Measurements from ENCODE around the gene PKHD1.
"Not testable (repeated sequence)": the region's sequence is repeated elsewhere in the genome, so short reads cannot be mapped to it uniquely, and the experiment has no call there.

Gene PKHD1

GRCh38 chr6:51989789-51990188, 97.6 kb downstream of the PKHD1 start:
- no peaks in the 10 kb centered on the region for H3K9me3 ChIP-seq (ENCODE audit: low read length)
- H3K4me3 ChIP-seq (ENCODE audit: low read length): no peak overlapping the region
- H2AFZ ChIP-seq (ENCODE audit: low read depth, low read length): no peak overlapping the region
- H3K36me3 ChIP-seq (ENCODE audit: insufficient read depth, low read length): no peaks in the 10 kb centered on the region
- H3K27me3 ChIP-seq (ENCODE audit: insufficient read depth, low read length): no peaks in the 10 kb centered on the region
- H3K4me1 ChIP-seq (ENCODE audit: insufficient read depth, low read length): no peaks in the 10 kb centered on the region

GRCh38 chr6:51986864-51987263, 100.5 kb downstream of the PKHD1 start:
- Histone ChIP-seq H3K4me1 (ENCODE audit: insufficient read depth, low read length) (no peaks in the 10 kb centered on the region), H3K36me3 (ENCODE audit: insufficient read depth, low read length) (no peaks in the 10 kb centered on the region), H3K27me3 (ENCODE audit: insufficient read depth, low read length) (no peaks in the 10 kb centered on the region), H3K9me3 (ENCODE audit: low read length) (no peaks in the 10 kb centered on the region), H3K4me3 (ENCODE audit: low read length) (no peak overlapping the region), H2AFZ (ENCODE audit: low read depth, low read length) (no peak overlapping the region)

- no peaks in the 10 kb centered on the region for H3K36me3 ChIP-seq (ENCODE audit: insufficient read depth, low read length)
- no peaks in the 10 kb centered on the region for H3K9me3 ChIP-seq (ENCODE audit: low read length)
- H3K4me1 ChIP-seq (ENCODE audit: insufficient read depth, low read length): no peaks in the 10 kb centered on the region
- no peak overlapping the region for H2AFZ ChIP-seq (ENCODE audit: low read depth, low read length)
- no peak overlapping the region for H3K4me3 ChIP-seq (ENCODE audit: low read length)
- H3K27me3 ChIP-seq (ENCODE audit: insufficient read depth, low read length): no peaks in the 10 kb centered on the region
Observed at GRCh38 chr6:51983564-51983963, 103.8 kb downstream of the PKHD1 start.

GRCh38 chr6:51982695-51983094, 104.7 kb downstream of the PKHD1 start:
- not testable (repeated sequence) for H3K4me3 ChIP-seq (ENCODE audit: low read length); H3K9me3 ChIP-seq (ENCODE audit: low read length); H2AFZ ChIP-seq (ENCODE audit: low read depth, low read length); H3K36me3 ChIP-seq (ENCODE audit: insufficient read depth, low read length); H3K27me3 ChIP-seq (ENCODE audit: insufficient read depth, low read length); H3K4me1 ChIP-seq (ENCODE audit: insufficient read depth, low read length)

GRCh38 chr6:51976374-51976773, 111.0 kb downstream of the PKHD1 start:
- H3K27me3 ChIP-seq (ENCODE audit: insufficient read depth, low read length): no peaks in the 10 kb centered on the region
- H3K4me3 ChIP-seq (ENCODE audit: low read length): no peak overlapping the region
- no peak overlapping the region for H2AFZ ChIP-seq (ENCODE audit: low read depth, low read length)

GRCh38 chr6:51972659-51973058, 114.8 kb downstream of the PKHD1 start:
- Histone ChIP-seq H3K27me3 (ENCODE audit: insufficient read depth, low read length) (no peaks in the 10 kb centered on the region), H3K4me3 (ENCODE audit: low read length) (no peak overlapping the region), H2AFZ (ENCODE audit: low read depth, low read length) (no peak overlapping the region), H3K36me3 (ENCODE audit: insufficient read depth, low read length) (no peaks in the 10 kb centered on the region), H3K4me1 (ENCODE audit: insufficient read depth, low read length) (no peaks in the 10 kb centered on the region), H3K9me3 (ENCODE audit: low read length) (no peaks in the 10 kb centered on the region)

More at GRCh38 chr6:51976374-51976773, 111.0 kb downstream of the PKHD1 start:
- H3K4me1 ChIP-seq (ENCODE audit: insufficient read depth, low read length): no peaks in the 10 kb centered on the region
- H3K9me3 ChIP-seq (ENCODE audit: low read length): no peaks in the 10 kb centered on the region
- no peaks in the 10 kb centered on the region for H3K36me3 ChIP-seq (ENCODE audit: insufficient read depth, low read length)

- H2AFZ ChIP-seq (ENCODE audit: low read depth, low read length): no peak overlapping the region
- H3K36me3 ChIP-seq (ENCODE audit: insufficient read depth, low read length): no peaks in the 10 kb centered on the region
- H3K27me3 ChIP-seq (ENCODE audit: insufficient read depth, low read length): no peaks in the 10 kb centered on the region
- no peaks in the 10 kb centered on the region for H3K4me1 ChIP-seq (ENCODE audit: insufficient read depth, low read length)
- no peaks in the 10 kb centered on the region for H3K9me3 ChIP-seq (ENCODE audit: low read length)
- no peak overlapping the region for H3K4me3 ChIP-seq (ENCODE audit: low read length)
Observed at GRCh38 chr6:51968265-51968664, 119.1 kb downstream of the PKHD1 start.

- Histone ChIP-seq H3K4me1 (ENCODE audit: insufficient read depth, low read length) (no peaks in the 10 kb centered on the region), H3K27me3 (ENCODE audit: insufficient read depth, low read length) (no peaks in the 10 kb centered on the region), H3K4me3 (ENCODE audit: low read length) (no peak overlapping the region), H2AFZ (ENCODE audit: low read depth, low read length) (no peak overlapping the region), H3K36me3 (ENCODE audit: insufficient read depth, low read length) (no peaks in the 10 kb centered on the region), H3K9me3 (ENCODE audit: low read length) (no peaks in the 10 kb centered on the region)
Observed at GRCh38 chr6:51965222-51965801, 122.1 kb downstream of the PKHD1 start.

- Histone ChIP-seq H3K4me1 (ENCODE audit: insufficient read depth, low read length) (no peaks in the 10 kb centered on the region), H3K36me3 (ENCODE audit: insufficient read depth, low read length) (no peaks in the 10 kb centered on the region), H3K4me3 (ENCODE audit: low read length) (no peak overlapping the region), H3K27me3 (ENCODE audit: insufficient read depth, low read length) (no peaks in the 10 kb centered on the region), H3K9me3 (ENCODE audit: low read length) (no peaks in the 10 kb centered on the region), H2AFZ (ENCODE audit: low read depth, low read length) (no peak overlapping the region)
Observed at GRCh38 chr6:51963980-51964379, 123.4 kb downstream of the PKHD1 start.

GRCh38 chr6:51962354-51962753, 125.1 kb downstream of the PKHD1 start:
- H3K4me1 ChIP-seq (ENCODE audit: insufficient read depth, low read length): no peaks in the 10 kb centered on the region
- no peak overlapping the region for H3K4me3 ChIP-seq (ENCODE audit: low read length)
- H3K27me3 ChIP-seq (ENCODE audit: insufficient read depth, low read length): no peaks in the 10 kb centered on the region
- H3K9me3 ChIP-seq (ENCODE audit: low read length): no peaks in the 10 kb centered on the region
- H3K36me3 ChIP-seq (ENCODE audit: insufficient read depth, low read length): no peaks in the 10 kb centered on the region
- no peak overlapping the region for H2AFZ ChIP-seq (ENCODE audit: low read depth, low read length)

GRCh38 chr6:51960419-51960818, 127.0 kb downstream of the PKHD1 start:
- no peaks in the 10 kb centered on the region for H3K36me3 ChIP-seq (ENCODE audit: insufficient read depth, low read length)
- H2AFZ ChIP-seq (ENCODE audit: low read depth, low read length): no peak overlapping the region
- no peak overlapping the region for H3K4me3 ChIP-seq (ENCODE audit: low read length)
- H3K27me3 ChIP-seq (ENCODE audit: insufficient read depth, low read length): no peaks in the 10 kb centered on the region
- no peaks in the 10 kb centered on the region for H3K4me1 ChIP-seq (ENCODE audit: insufficient read depth, low read length)
- no peaks in the 10 kb centered on the region for H3K9me3 ChIP-seq (ENCODE audit: low read length)

- no peaks in the 10 kb centered on the region for H3K9me3 ChIP-seq (ENCODE audit: low read length)
- H3K4me3 ChIP-seq (ENCODE audit: low read length): no peak overlapping the region
- H3K36me3 ChIP-seq (ENCODE audit: insufficient read depth, low read length): no peaks in the 10 kb centered on the region
- no peaks in the 10 kb centered on the region for H3K27me3 ChIP-seq (ENCODE audit: insufficient read depth, low read length)
- H2AFZ ChIP-seq (ENCODE audit: low read depth, low read length): no peak overlapping the region
- no peaks in the 10 kb centered on the region for H3K4me1 ChIP-seq (ENCODE audit: insufficient read depth, low read length)
Observed at GRCh38 chr6:51959744-51960383, 127.5 kb downstream of the PKHD1 start.

GRCh38 chr6:51954681-51955080, 132.7 kb downstream of the PKHD1 start:
- Histone ChIP-seq H3K4me3 (ENCODE audit: low read length) (no peak overlapping the region), H3K27me3 (ENCODE audit: insufficient read depth, low read length) (no peaks in the 10 kb centered on the region)

GRCh38 chr6:51953246-51953645, 134.2 kb downstream of the PKHD1 start:
- Histone ChIP-seq H3K27me3 (ENCODE audit: insufficient read depth, low read length) (no peaks in the 10 kb centered on the region), H3K4me1 (ENCODE audit: insufficient read depth, low read length) (no peaks in the 10 kb centered on the region), H3K9me3 (ENCODE audit: low read length) (no peaks in the 10 kb centered on the region), H3K4me3 (ENCODE audit: low read length) (no peak overlapping the region), H2AFZ (ENCODE audit: low read depth, low read length) (no peak overlapping the region), H3K36me3 (ENCODE audit: insufficient read depth, low read length) (no peaks in the 10 kb centered on the region)

More at GRCh38 chr6:51954681-51955080, 132.7 kb downstream of the PKHD1 start:
- Histone ChIP-seq H3K4me1 (ENCODE audit: insufficient read depth, low read length) (no peaks in the 10 kb centered on the region), H3K9me3 (ENCODE audit: low read length) (no peaks in the 10 kb centered on the region), H3K36me3 (ENCODE audit: insufficient read depth, low read length) (no peaks in the 10 kb centered on the region), H2AFZ (ENCODE audit: low read depth, low read length) (no peak overlapping the region)
